Measurements from ENCODE around the gene TBXAS1. TPM values are rescaled to one million over a fixed set of nuclear protein-coding genes. Genes with fewer than 3 reads are reported as not detected.
"Not testable (repeated sequence)": the region's sequence is repeated elsewhere in the genome, so short reads cannot be mapped to it uniquely, and the experiment has no call there.

Gene TBXAS1
- total RNA-seq, 2 experiments from 2014 or later = 5.5 to 6.0 TPM

GRCh38 chr7:139829775-139830117, 682 bp downstream of the TBXAS1 start:
- peaks cover 37% of the 10 kb centered on the region for H3K4me1 Mint-ChIP-seq (ENCODE audit: low read depth)
- H3K27ac Mint-ChIP-seq = peak overlapping the region; percentile 88
- peak overlapping the region; percentile 40 for H3K4me3 Mint-ChIP-seq
- H3K4me1 ChIP-seq (ENCODE audit: insufficient read depth, low read length) = peaks cover 22% of the 10 kb centered on the region
- intact Hi-C loops (cut with DNase I, micrococcal nuclease) = loop anchor here in 1 of 2 experiments (10.0 kb wide), 1 partner anchor 185 kb away; no protein-coding TSS in a partner anchor
- no peaks in the 10 kb centered on the region for H3K36me3 ChIP-seq (ENCODE audit: insufficient read depth, low read length)
- TF ChIP-seq CTCF (IDR thresholded peaks at IDR 0.05) = no peak
- DNase-seq = peak in 3 of 14 experiments; percentile 7 to 39 (median 34)
- peak; percentile 46 for ATAC-seq (ENCODE audit: poor library complexity)
- POLR2A ChIA-PET = interaction anchor here (0.6 to 1.8 kb wide), 4 partner anchors 51 to 193 kb away, joined by 3 to 5 read pairs (median 4); partner anchors contain the start of gene HIPK2
- peaks cover 4% of the 10 kb centered on the region for H3K27me3 Mint-ChIP-seq
- H3K36me3 Mint-ChIP-seq (ENCODE audit: low read depth) = peaks cover 11% of the 10 kb centered on the region
- H3K9me3 Mint-ChIP-seq = peaks cover 4% of the 10 kb centered on the region
- no peaks in the 10 kb centered on the region for H3K27me3 ChIP-seq (ENCODE audit: control insufficient read depth in 1 of 2, insufficient read depth in 2 of 2, low read length in 2 of 2)
- peak overlapping the region; percentile 49 for H3K4me3 ChIP-seq (ENCODE audit: low read length)
- CTCF ChIA-PET = no interaction called here
- H3K9me3 ChIP-seq (ENCODE audit: control insufficient read depth in 1 of 2, insufficient read depth in 1 of 2, low read length in 2 of 2) = no peaks in the 10 kb centered on the region
- H3K27ac ChIP-seq (ENCODE audit: low read depth in 1 of 2, low read length in 2 of 2) = peak overlapping the region in 1 of 2 donors; percentile 74

GRCh38 chr7:139830292-139830691, 1.2 kb downstream of the TBXAS1 start:
- TF ChIP-seq CTCF (IDR thresholded peaks at IDR 0.05) = no peak
- H3K4me1 Mint-ChIP-seq (ENCODE audit: low read depth) = peaks cover 37% of the 10 kb centered on the region
- peak overlapping the region; percentile 62 for H3K4me3 Mint-ChIP-seq
- DNase-seq (no peak), ATAC-seq (ENCODE audit: poor library complexity) (no peak)
- Histone ChIP-seq H3K4me1 (ENCODE audit: insufficient read depth, low read length) (peaks cover 22% of the 10 kb centered on the region), H3K36me3 (ENCODE audit: insufficient read depth, low read length) (no peaks in the 10 kb centered on the region), H3K4me3 (ENCODE audit: low read length) (peak overlapping the region; percentile 49), H3K27me3 (ENCODE audit: control insufficient read depth in 1 of 2, insufficient read depth in 2 of 2, low read length in 2 of 2) (no peaks in the 10 kb centered on the region), H3K9me3 (ENCODE audit: control insufficient read depth in 1 of 2, insufficient read depth in 1 of 2, low read length in 2 of 2) (peaks cover 0 to 5% of the 10 kb centered on the region in 2 experiments), H3K27ac (ENCODE audit: low read depth in 1 of 2, low read length in 2 of 2) (no peak overlapping the region)
- H3K36me3 Mint-ChIP-seq (ENCODE audit: low read depth) = peaks cover 11% of the 10 kb centered on the region
- peaks cover under 1% of the 10 kb centered on the region for H3K27me3 Mint-ChIP-seq
- peak overlapping the region; percentile 88 for H3K27ac Mint-ChIP-seq
- peaks cover 4% of the 10 kb centered on the region for H3K9me3 Mint-ChIP-seq
- CTCF ChIA-PET = no interaction called here
- intact Hi-C loops (cut with DNase I, micrococcal nuclease) = no loop called here
- POLR2A ChIA-PET = interaction anchor here (0.6 to 1.8 kb wide), 4 partner anchors 51 to 194 kb away, joined by 3 to 5 read pairs (median 4); partner anchors contain the start of gene HIPK2

GRCh38 chr7:139830782-139831501, 1.9 kb downstream of the TBXAS1 start:
- Mint-ChIP-seq H3K4me1 (ENCODE audit: low read depth) (peaks cover 37% of the 10 kb centered on the region), H3K9me3 (peaks cover 4% of the 10 kb centered on the region), H3K27ac (peak overlapping the region; percentile 88), H3K4me3 (peak overlapping the region; percentile 62), H3K27me3 (no peaks in the 10 kb centered on the region), H3K36me3 (ENCODE audit: low read depth) (peaks cover 11% of the 10 kb centered on the region)
- H3K27me3 ChIP-seq (ENCODE audit: control insufficient read depth in 1 of 2, insufficient read depth in 2 of 2, low read length in 2 of 2) = no peaks in the 10 kb centered on the region
- intact Hi-C loops (cut with DNase I, micrococcal nuclease) = no loop called here
- peak overlapping the region; percentile 49 for H3K4me3 ChIP-seq (ENCODE audit: low read length)
- no peaks in the 10 kb centered on the region for H3K36me3 ChIP-seq (ENCODE audit: insufficient read depth, low read length)
- POLR2A ChIA-PET = no interaction called here
- DNase-seq = peak in 3 of 14 experiments; percentile 23 to 29 (median 27)
- H3K9me3 ChIP-seq (ENCODE audit: control insufficient read depth in 1 of 2, insufficient read depth in 1 of 2, low read length in 2 of 2) = peaks cover 0 to 5% of the 10 kb centered on the region in 2 experiments
- CTCF ChIA-PET = no interaction called here
- ATAC-seq (ENCODE audit: poor library complexity) = no peak
- H3K27ac ChIP-seq (ENCODE audit: low read depth in 1 of 2, low read length in 2 of 2) = no peak overlapping the region
- H3K4me1 ChIP-seq (ENCODE audit: insufficient read depth, low read length) = peaks cover 22% of the 10 kb centered on the region
- TF ChIP-seq CTCF (IDR thresholded peaks at IDR 0.05) = no peak

GRCh38 chr7:139835848-139836247, 6.8 kb downstream of the TBXAS1 start:
- H3K4me1 Mint-ChIP-seq (ENCODE audit: low read depth); DNase-seq; POLR2A ChIA-PET; H3K27ac ChIP-seq (ENCODE audit: low read depth in 1 of 2, low read length in 2 of 2); ATAC-seq (ENCODE audit: poor library complexity); H3K27me3 Mint-ChIP-seq; H3K27ac Mint-ChIP-seq; H3K27me3 ChIP-seq (ENCODE audit: control insufficient read depth in 1 of 2, insufficient read depth in 2 of 2, low read length in 2 of 2); H3K4me3 ChIP-seq (ENCODE audit: low read length); H3K36me3 ChIP-seq (ENCODE audit: insufficient read depth, low read length); intact Hi-C loops (cut with DNase I, micrococcal nuclease); H3K36me3 Mint-ChIP-seq (ENCODE audit: low read depth); CTCF ChIA-PET; H3K4me3 Mint-ChIP-seq; H3K4me1 ChIP-seq (ENCODE audit: insufficient read depth, low read length); H3K9me3 ChIP-seq (ENCODE audit: control insufficient read depth in 1 of 2, insufficient read depth in 1 of 2, low read length in 2 of 2): not testable (repeated sequence)
- peaks cover 11% of the 10 kb centered on the region for H3K9me3 Mint-ChIP-seq

- CTCF ChIA-PET; H3K4me1 Mint-ChIP-seq (ENCODE audit: low read depth); H3K4me3 Mint-ChIP-seq; DNase-seq; H3K27ac ChIP-seq (ENCODE audit: low read depth in 1 of 2, low read length in 2 of 2); H3K36me3 Mint-ChIP-seq (ENCODE audit: low read depth); H3K4me3 ChIP-seq (ENCODE audit: low read length); H3K36me3 ChIP-seq (ENCODE audit: insufficient read depth, low read length); H3K27me3 Mint-ChIP-seq; ATAC-seq (ENCODE audit: poor library complexity); H3K27me3 ChIP-seq (ENCODE audit: control insufficient read depth in 1 of 2, insufficient read depth in 2 of 2, low read length in 2 of 2); H3K9me3 ChIP-seq (ENCODE audit: control insufficient read depth in 1 of 2, insufficient read depth in 1 of 2, low read length in 2 of 2); H3K27ac Mint-ChIP-seq; H3K4me1 ChIP-seq (ENCODE audit: insufficient read depth, low read length); POLR2A ChIA-PET; intact Hi-C loops (cut with DNase I, micrococcal nuclease): not testable (repeated sequence)
- H3K9me3 Mint-ChIP-seq = peaks cover 11% of the 10 kb centered on the region
These were observed 8.2 kb downstream of the TBXAS1 start for GRCh38 chr7:139837291-139837690.
